ENCODE measurements around the gene IFNL3. TPM values are rescaled to one million over a fixed set of nuclear protein-coding genes. Genes with fewer than 3 reads are reported as not detected.

The IFNL3 gene
- polyA plus RNA-seq, 1 donor (not counting 4 experiments of a cell fraction or from before 2014, with no cell fraction given) = not detected

DNA sequence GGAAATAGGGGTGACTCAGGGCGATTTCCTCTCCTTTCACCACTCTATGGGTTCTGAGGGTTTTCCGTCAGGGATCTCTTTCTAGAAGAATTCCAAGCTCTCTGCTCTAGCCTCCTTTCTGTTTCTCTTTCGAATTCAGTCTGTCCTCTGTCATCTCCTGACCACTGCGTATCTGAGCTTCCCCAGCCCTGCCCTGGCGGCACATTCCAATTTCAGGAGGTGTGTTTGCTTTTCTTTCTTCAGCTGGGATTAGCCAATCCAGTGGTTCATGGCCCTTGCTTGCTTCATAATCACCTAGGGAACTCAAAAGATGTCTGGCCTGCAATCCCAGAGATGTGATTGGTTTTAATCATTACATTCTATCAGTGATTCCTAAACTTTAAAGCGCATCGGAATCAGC is 32.8 kb upstream of the IFNL3 start:
- no peaks in the 10 kb centered on the region for H3K9me3 ChIP-seq (ENCODE audit: control insufficient read depth, low read depth, low read length)
- H3K9ac ChIP-seq (ENCODE audit: control insufficient read depth, extremely low read depth, insufficient read depth, low read length) = no peak overlapping the region
- H3K79me2 ChIP-seq (ENCODE audit: control insufficient read depth, insufficient read depth, low read length) = no peaks in the 10 kb centered on the region
- no peaks in the 10 kb centered on the region for H3K9me1 ChIP-seq (ENCODE audit: control insufficient read depth, extremely low read depth, insufficient read depth, low read length)
- DNase-seq (ENCODE audit: low read depth, low spot score) (no peak), FAIRE-seq (no peak)
- TF ChIP-seq, protein P1, sequence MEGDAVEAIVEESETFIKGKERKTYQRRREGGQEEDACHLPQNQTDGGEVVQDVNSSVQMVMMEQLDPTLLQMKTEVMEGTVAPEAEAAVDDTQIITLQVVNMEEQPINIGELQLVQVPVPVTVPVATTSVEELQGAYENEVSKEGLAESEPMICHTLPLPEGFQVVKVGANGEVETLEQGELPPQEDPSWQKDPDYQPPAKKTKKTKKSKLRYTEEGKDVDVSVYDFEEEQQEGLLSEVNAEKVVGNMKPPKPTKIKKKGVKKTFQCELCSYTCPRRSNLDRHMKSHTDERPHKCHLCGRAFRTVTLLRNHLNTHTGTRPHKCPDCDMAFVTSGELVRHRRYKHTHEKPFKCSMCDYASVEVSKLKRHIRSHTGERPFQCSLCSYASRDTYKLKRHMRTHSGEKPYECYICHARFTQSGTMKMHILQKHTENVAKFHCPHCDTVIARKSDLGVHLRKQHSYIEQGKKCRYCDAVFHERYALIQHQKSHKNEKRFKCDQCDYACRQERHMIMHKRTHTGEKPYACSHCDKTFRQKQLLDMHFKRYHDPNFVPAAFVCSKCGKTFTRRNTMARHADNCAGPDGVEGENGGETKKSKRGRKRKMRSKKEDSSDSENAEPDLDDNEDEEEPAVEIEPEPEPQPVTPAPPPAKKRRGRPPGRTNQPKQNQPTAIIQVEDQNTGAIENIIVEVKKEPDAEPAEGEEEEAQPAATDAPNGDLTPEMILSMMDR (optimal IDR thresholded peaks at IDR 0.05 in 1 of 3, IDR thresholded peaks at IDR 0.05 in 1 of 3, conservative IDR thresholded peaks at IDR 0.05 in 1 of 3; ENCODE audit: extremely low read depth in 1 of 3, insufficient read depth in 2 of 3, low read length in 3 of 3) = no peak
- TF ChIP-seq EZH2 (IDR thresholded peaks at IDR 0.05; ENCODE audit: low read length) = no peak
- H2AFZ ChIP-seq (ENCODE audit: control insufficient read depth, low read length) = no peak overlapping the region
- H3K27me3 ChIP-seq (ENCODE audit: control insufficient read depth, extremely low read depth, insufficient read depth, low read length) = peaks cover 16% of the 10 kb centered on the region
- H3K4me3 ChIP-seq (ENCODE audit: control insufficient read depth in 2 of 3, extremely low read depth in 1 of 3, insufficient read depth in 2 of 3, low read depth in 1 of 3, low read length in 3 of 3) = no peak overlapping the region
- H3K4me1 ChIP-seq (ENCODE audit: control insufficient read depth, extremely low read depth, insufficient read depth, low read length) = no peaks in the 10 kb centered on the region
- no peak overlapping the region for H3K4me2 ChIP-seq (ENCODE audit: control insufficient read depth, extremely low read depth, insufficient read depth, low read depth, low read length)
- H3K36me3 ChIP-seq (ENCODE audit: control insufficient read depth in 2 of 2, extremely low read depth in 1 of 2, insufficient read depth in 2 of 2, low read length in 2 of 2) = no peaks in the 10 kb centered on the region
- dilution Hi-C loops (cut with MboI; ENCODE audit: extremely low pct_ligation_motif_present, low sequenced_read_pairs) = no loop called here
- no peak overlapping the region for H3K27ac ChIP-seq (ENCODE audit: control insufficient read depth, insufficient read depth, low read length)
- H4K20me1 ChIP-seq (ENCODE audit: control insufficient read depth, extremely low read depth, insufficient read depth, low read length) = no peaks in the 10 kb centered on the region

GRCh38 chr19:39276740-39277139 is 31.9 kb upstream of the IFNL3 start:
- H3K4me2 ChIP-seq (ENCODE audit: control insufficient read depth, extremely low read depth, insufficient read depth, low read depth, low read length) = no peak overlapping the region
- H3K79me2 ChIP-seq (ENCODE audit: control insufficient read depth, insufficient read depth, low read length) = no peaks in the 10 kb centered on the region
- DNase-seq (ENCODE audit: low read depth, low spot score) (no peak), FAIRE-seq (no peak)
- peaks cover 16% of the 10 kb centered on the region for H3K27me3 ChIP-seq (ENCODE audit: control insufficient read depth, extremely low read depth, insufficient read depth, low read length)
- H3K4me1 ChIP-seq (ENCODE audit: control insufficient read depth, extremely low read depth, insufficient read depth, low read length) = no peaks in the 10 kb centered on the region
- TF ChIP-seq, protein P1 (optimal IDR thresholded peaks at IDR 0.05 in 1 of 3, IDR thresholded peaks at IDR 0.05 in 1 of 3, conservative IDR thresholded peaks at IDR 0.05 in 1 of 3; ENCODE audit: extremely low read depth in 1 of 3, insufficient read depth in 2 of 3, low read length in 3 of 3) = no peak
- no peak for TF ChIP-seq EZH2 (IDR thresholded peaks at IDR 0.05; ENCODE audit: low read length)
- dilution Hi-C loops (cut with MboI; ENCODE audit: extremely low pct_ligation_motif_present, low sequenced_read_pairs) = no loop called here
- no peak overlapping the region for H3K9ac ChIP-seq (ENCODE audit: control insufficient read depth, extremely low read depth, insufficient read depth, low read length)
- no peak overlapping the region for H2AFZ ChIP-seq (ENCODE audit: control insufficient read depth, low read length)
- no peaks in the 10 kb centered on the region for H3K9me3 ChIP-seq (ENCODE audit: control insufficient read depth, low read depth, low read length)
- no peak overlapping the region for H3K4me3 ChIP-seq (ENCODE audit: control insufficient read depth in 2 of 3, extremely low read depth in 1 of 3, insufficient read depth in 2 of 3, low read depth in 1 of 3, low read length in 3 of 3)
- no peaks in the 10 kb centered on the region for H4K20me1 ChIP-seq (ENCODE audit: control insufficient read depth, extremely low read depth, insufficient read depth, low read length)
- H3K9me1 ChIP-seq (ENCODE audit: control insufficient read depth, extremely low read depth, insufficient read depth, low read length) = no peaks in the 10 kb centered on the region
- H3K36me3 ChIP-seq (ENCODE audit: control insufficient read depth in 2 of 2, extremely low read depth in 1 of 2, insufficient read depth in 2 of 2, low read length in 2 of 2) = no peaks in the 10 kb centered on the region
- H3K27ac ChIP-seq (ENCODE audit: control insufficient read depth, insufficient read depth, low read length) = no peak overlapping the region

All from keratinocyte (primary cell).